GM19452 (cell line): ENCODE measurements around the gene MSANTD3.

Experiments
- ATAC-seq: cut with Tn5 transposase; IDR thresholded peaks from one replicate; pipeline ENCODE4 v1.9.1; 2021; ENCODE audit not compliant: unreplicated experiment

The MSANTD3 gene

GRCh38 chr9:100465274-100465673, 38.3 kb downstream of the MSANTD3 start:
- ATAC-seq, result no peak

GRCh38 chr9:100465761-100466160, 38.8 kb downstream of the MSANTD3 start:
- ATAC-seq, result no peak

- ATAC-seq, result peak; percentile 28
Observed at GRCh38 chr9:100466171-100466828, 39.4 kb downstream of the MSANTD3 start.

GRCh38 chr9:100466829-100467221, 39.9 kb downstream of the MSANTD3 start:
- peak; percentile 82 for ATAC-seq

GRCh38 chr9:100468041-100468440, 41.1 kb downstream of the MSANTD3 start:
- ATAC-seq, result no peak

GRCh38 chr9:100472268-100472667, 45.3 kb downstream of the MSANTD3 start:
- ATAC-seq, result no peak

GRCh38 chr9:100472788-100473275, 45.9 kb downstream of the MSANTD3 start, which contains the start of gene TMEFF1:
Gene TMEFF1, plus strand, starts transcription at chr9:100473149. Its CDS starts 396 bp downstream, at chr9:100473545.
- peak; percentile 53 for ATAC-seq

GRCh38 chr9:100473276-100474081, 46.5 kb downstream of the MSANTD3 start:
- ATAC-seq, result peak; percentile 67

GRCh38 chr9:100474082-100474923, 47.4 kb downstream of the MSANTD3 start:
- no peak for ATAC-seq

GRCh38 chr9:100474924-100475276, 48.0 kb downstream of the MSANTD3 start:
- ATAC-seq, result no peak

- no peak for ATAC-seq
Observed at GRCh38 chr9:100477241-100477640, 50.3 kb downstream of the MSANTD3 start.

- ATAC-seq, result no peak
Observed at GRCh38 chr9:100478192-100478591, 51.2 kb downstream of the MSANTD3 start.

GRCh38 chr9:100479820-100480219, 52.9 kb downstream of the MSANTD3 start:
- ATAC-seq, result no peak

GRCh38 chr9:100485196-100485595, 58.3 kb downstream of the MSANTD3 start:
- no peak for ATAC-seq

- ATAC-seq, result no peak
Observed at GRCh38 chr9:100486479-100487176, 59.7 kb downstream of the MSANTD3 start.

GRCh38 chr9:100488177-100488576, 61.2 kb downstream of the MSANTD3 start:
- ATAC-seq, result no peak

GRCh38 chr9:100489836-100490235, 62.9 kb downstream of the MSANTD3 start:
- ATAC-seq, result no peak

GRCh38 chr9:100492952-100493351, 66.0 kb downstream of the MSANTD3 start:
- ATAC-seq, result no peak

GRCh38 chr9:100498592-100498991, 71.6 kb downstream of the MSANTD3 start:
- ATAC-seq, result no peak

- ATAC-seq, result no peak
Observed at GRCh38 chr9:100499460-100499859, 72.5 kb downstream of the MSANTD3 start.

- no peak for ATAC-seq
Observed at GRCh38 chr9:100499866-100500265, 72.9 kb downstream of the MSANTD3 start.
